LNCaP clone FGC (cell line): ENCODE measurements around the gene PER1.

Experiments used
- DNase-seq: peaks from one replicate; pipeline ENCODE4 v3.0.0-alpha.2; 2011; ENCODE audit warnings: low read depth
- H3K4me3 ChIP-seq: 2 replicates; pipeline ENCODE4 v1.5.1; 2011; ENCODE audit warnings: mild to moderate bottlenecking, low read depth, low read length, control low read depth
- CTCF ChIP-seq: IDR thresholded peaks from 2 replicates; pipeline ENCODE4 v1.5.1; 2012; ENCODE audit warnings: mild to moderate bottlenecking; ENCODE audit not compliant: control insufficient read depth, insufficient read depth; ENCODE audit errors: extremely low read depth

The PER1 gene

GRCh38 chr17:8164815-8165131 is 12.6 kb upstream of the PER1 start:
- DNase-seq = no peak
- no peak overlapping the region for H3K4me3 ChIP-seq
- TF ChIP-seq CTCF = no peak

GRCh38 chr17:8163978-8164814 is 12.0 kb upstream of the PER1 start:
- no peak for DNase-seq
- no peak for TF ChIP-seq CTCF
- H3K4me3 ChIP-seq = no peak overlapping the region

GRCh38 chr17:8162997-8163977 is 11.1 kb upstream of the PER1 start:
- peak overlapping the region; percentile 96 for H3K4me3 ChIP-seq
- TF ChIP-seq CTCF = no peak
- DNase-seq = no peak

GRCh38 chr17:8162233-8162996 is 10.2 kb upstream of the PER1 start, which contains the start of gene VAMP2:
VAMP2 (minus strand) TSS chr17:8162948; CDS start chr17:8162879, 69 bp downstream.
- TF ChIP-seq CTCF = no peak
- H3K4me3 ChIP-seq = peak within 1 kb of the TSS; percentile 96
- DNase-seq = no peak

- peak overlapping the region; percentile 96 for H3K4me3 ChIP-seq
- no peak for TF ChIP-seq CTCF
- DNase-seq = no peak
These were observed 9.4 kb upstream of the PER1 start for GRCh38 chr17:8161289-8162232.
